HepG2 (cell line): ENCODE results near the gene LEMD2. TPM values are rescaled to one million over a fixed set of nuclear protein-coding genes. Genes with fewer than 3 reads are reported as not detected.

Experiments
- ATAC-seq: fragments of 200-7000 bp; cut with Tn5 transposase; 3 replicates; pipeline ENCODE4 v1.9.1; 2020; ENCODE audit warnings: mild to moderate bottlenecking, moderate library complexity
- BruUV-seq: library from RNA; stranded (reverse); fragments of 400-500 nt; replicated peaks from 2 replicates; lab custom pipeline; 2021; lab: Mats Ljungman, UMichigan
- CTCF ChIA-PET: fragments of 300-600 bp; formaldehyde crosslinking; extraction: SDS; loops from one replicate; lab custom pipeline; 2021; ENCODE audit warnings: low total read pairs, inconsistent platforms, low intra/inter-chr PET ratio; lab: Yijun Ruan, JAX
- POLR2A ChIA-PET: fragments of 350-600 bp; sonication (Branson Sonifier 250); formaldehyde crosslinking; loops from one replicate; lab custom pipeline; 2020; ENCODE audit warnings: antibody characterized with exemption, inconsistent platforms; lab: Yijun Ruan, JAX
- DNase-seq: peaks from one replicate; pipeline ENCODE4 v3.0.0-alpha.2; 2015; ENCODE audit warnings: low spot score
- FAIRE-seq: peaks from 3 replicates; lab custom pipeline; 2011; peaks lifted over from hg19 to GRCh38; lab: Jason Lieb, UNC
- H2AFZ ChIP-seq: one replicate; pipeline ENCODE4 v1.6.1; 2011; ENCODE audit warnings: low read length, inconsistent platforms
- H3K27ac ChIP-seq: fragments of 300-600 bp; 3 replicates; pipeline ENCODE4 v1.8.0; 2011; ENCODE audit warnings: mixed run types, mild to moderate bottlenecking, mixed read lengths, low read length, inconsistent platforms; ENCODE audit not compliant: insufficient read depth; ENCODE audit errors: extremely low read length
- H3K27me3 ChIP-seq, 2 experiments: fragments of 200-600 bp in 1 of 2; 2 replicates in 1 of 2; 3 replicates in 1 of 2; pipeline versions ENCODE4 v1.6.0 to v1.8.0; 2011; ENCODE audit warnings: low read length in 2 of 2, mild to moderate bottlenecking in 2 of 2, moderate library complexity in 2 of 2, inconsistent platforms in 1 of 2; ENCODE audit not compliant: insufficient read depth in 2 of 2, control insufficient read depth in 1 of 2
- H3K36me3 ChIP-seq, 2 experiments: fragments of 200-600 bp in 1 of 2; replicated peaks in 1 of 2; 2 replicates in 1 of 2; 3 replicates in 1 of 2; pipeline versions ENCODE4 v1.5.1 to v1.8.0; 2011; ENCODE audit warnings: low read length in 2 of 2, inconsistent platforms in 1 of 2; ENCODE audit not compliant: insufficient read depth in 2 of 2, control insufficient read depth in 1 of 2
- H3K4me1 ChIP-seq: 2 replicates; pipeline ENCODE4 v1.5.1; 2012; ENCODE audit warnings: low read length, inconsistent platforms; ENCODE audit not compliant: insufficient read depth
- H3K4me2 ChIP-seq: 2 replicates; pipeline ENCODE4 v1.6.0; 2011; ENCODE audit warnings: low read depth, low read length, inconsistent platforms
- H3K4me3 ChIP-seq, 3 experiments: fragments of 200-600 bp in 1 of 3; sonication (generic), shearing (Covaris generic) in 1 of 3; replicated peaks in 1 of 3; 2 replicates each; pipeline ENCODE4 v1.5.1; 2011 to 2016; ENCODE audit warnings: low read length in 3 of 3, inconsistent platforms in 2 of 3, low read depth in 2 of 3, mild to moderate bottlenecking in 2 of 3, control low read depth in 1 of 3, mixed read lengths in 1 of 3; ENCODE audit not compliant: insufficient read depth in 1 of 3
- H3K79me2 ChIP-seq: one replicate; pipeline ENCODE4 v1.6.1; 2011; ENCODE audit warnings: low read length, inconsistent platforms; ENCODE audit not compliant: insufficient read depth
- H3K9ac ChIP-seq: 2 replicates; pipeline ENCODE4 v1.6.0; 2011; ENCODE audit warnings: mild to moderate bottlenecking, low read depth, low read length, inconsistent platforms; ENCODE audit not compliant: insufficient read depth
- H3K9me3 ChIP-seq: 2 replicates; pipeline ENCODE4 v1.5.1; 2012; ENCODE audit warnings: mild to moderate bottlenecking, low read length
- H4K20me1 ChIP-seq: 2 replicates; pipeline ENCODE4 v1.6.0; 2011; ENCODE audit warnings: inconsistent platforms, mild to moderate bottlenecking, low read length, moderate library complexity; ENCODE audit not compliant: insufficient read depth
- CREM ChIP-seq, 2 experiments: sonication (generic) in 1 of 2; formaldehyde crosslinking in 1 of 2; IDR thresholded peaks; 2 replicates each; pipeline versions ENCODE4 v1.4.0 to v1.6.1; 2016 to 2020; ENCODE audit warnings: antibody characterized with exemption in 1 of 2, mild to moderate bottlenecking in 1 of 2, missing genetic modification reagents in 1 of 2
- CTCF ChIP-seq: sonication (generic); formaldehyde crosslinking; IDR thresholded peaks from 2 replicates; pipeline ENCODE4 v1.5.0; 2020; ENCODE audit warnings: mild to moderate bottlenecking, missing genetic modification reagents, moderate library complexity
- IRX3 ChIP-seq: sonication (generic); formaldehyde crosslinking; IDR thresholded peaks from 2 replicates; pipeline ENCODE4 v1.8.1; 2023; ENCODE audit warnings: mild to moderate bottlenecking, low read depth, missing genetic modification reagents, borderline replicate concordance
- KLF13 ChIP-seq: sonication (generic); formaldehyde crosslinking; IDR thresholded peaks from 2 replicates; pipeline ENCODE4 v1.4.0; 2020; ENCODE audit warnings: mild to moderate bottlenecking, missing genetic modification reagents
- RBM22 ChIP-seq: fragments of 200-400 bp; formaldehyde crosslinking; optimal IDR thresholded peaks from 2 replicates; pipeline ENCODE3; 2017; ENCODE audit warnings: mild to moderate bottlenecking, low read length, moderate library complexity
- ZNF251 ChIP-seq: sonication (generic); formaldehyde crosslinking; IDR thresholded peaks from 2 replicates; pipeline ENCODE4 v1.9.0; 2021; ENCODE audit warnings: mild to moderate bottlenecking, missing genetic modification reagents
- WGBS: methylation state at CpG from one replicate; pipeline ENCODE4 v1.1.6; 2017; ENCODE audit warnings: low lambda C conversion rate; 5-methylcytosine and 5-hydroxymethylcytosine counted together
- in situ Hi-C: cut with HindIII; loops from 2 replicates; pipeline ENCODE4 v1.10.0; 2017; ENCODE audit warnings: low pct_unique_long_range_greater_than_20kb; ENCODE audit not compliant: extremely low pct_ligation_motif_present
- intact Hi-C: fragments of 100-400 bp; cut with micrococcal nuclease; formaldehyde crosslinking; loops from one replicate; pipeline ENCODE4 v1.10.0; 2022; ENCODE audit not compliant: unreplicated experiment
- polyA plus RNA-seq, 8 experiments: library from polyadenylated mRNA; depleted of rRNA in 3 of 8; stranded (reverse) in 7 of 8; unstranded in 1 of 8; fragments of >200 nt; fragmentation: Illumina TruSeq in 4 of 8; extraction: Trizol in 4 of 8; gene quantifications; 2 replicates each; pipeline versions ENCODE4 v1.2.1 to v1.2.3, GENCODE V29; 2011 to 2016; ENCODE audit warnings: low read depth in 4 of 8, missing spikeins in 1 of 8, mixed read lengths in 1 of 8; ENCODE audit not compliant: insufficient read depth in 1 of 8
- total RNA-seq, 5 experiments: library from RNA; depleted of rRNA; stranded (reverse); fragments of >200 nt; fragmentation: Illumina TruSeq; extraction: Trizol; gene quantifications; 2 replicates each; pipeline ENCODE4 v1.2.3, GENCODE V29; 2016; ENCODE audit warnings: low read depth in 1 of 5
- TF ChIP-seq, protein P1 (sequence below): sonication (generic); formaldehyde crosslinking; IDR thresholded peaks from 2 replicates; pipeline ENCODE4 v1.4.0; 2020; ENCODE audit warnings: mild to moderate bottlenecking, missing genetic modification reagents
- TF ChIP-seq, protein P2 (sequence below): sonication (generic); formaldehyde crosslinking; IDR thresholded peaks from 2 replicates; pipeline ENCODE4 v1.4.0; 2020; ENCODE audit warnings: missing genetic modification reagents

LEMD2 gene
- total and polyA plus RNA-seq, 2 of the 13 experiments (the other 11 are each of a cell fraction or from before 2014, with no cell fraction given): 45.2 to 62.9 TPM

GRCh38 chr6:33799454-33800113, 10.7 kb upstream of the LEMD2 start (continued):
- TF ChIP-seq, protein P1, sequence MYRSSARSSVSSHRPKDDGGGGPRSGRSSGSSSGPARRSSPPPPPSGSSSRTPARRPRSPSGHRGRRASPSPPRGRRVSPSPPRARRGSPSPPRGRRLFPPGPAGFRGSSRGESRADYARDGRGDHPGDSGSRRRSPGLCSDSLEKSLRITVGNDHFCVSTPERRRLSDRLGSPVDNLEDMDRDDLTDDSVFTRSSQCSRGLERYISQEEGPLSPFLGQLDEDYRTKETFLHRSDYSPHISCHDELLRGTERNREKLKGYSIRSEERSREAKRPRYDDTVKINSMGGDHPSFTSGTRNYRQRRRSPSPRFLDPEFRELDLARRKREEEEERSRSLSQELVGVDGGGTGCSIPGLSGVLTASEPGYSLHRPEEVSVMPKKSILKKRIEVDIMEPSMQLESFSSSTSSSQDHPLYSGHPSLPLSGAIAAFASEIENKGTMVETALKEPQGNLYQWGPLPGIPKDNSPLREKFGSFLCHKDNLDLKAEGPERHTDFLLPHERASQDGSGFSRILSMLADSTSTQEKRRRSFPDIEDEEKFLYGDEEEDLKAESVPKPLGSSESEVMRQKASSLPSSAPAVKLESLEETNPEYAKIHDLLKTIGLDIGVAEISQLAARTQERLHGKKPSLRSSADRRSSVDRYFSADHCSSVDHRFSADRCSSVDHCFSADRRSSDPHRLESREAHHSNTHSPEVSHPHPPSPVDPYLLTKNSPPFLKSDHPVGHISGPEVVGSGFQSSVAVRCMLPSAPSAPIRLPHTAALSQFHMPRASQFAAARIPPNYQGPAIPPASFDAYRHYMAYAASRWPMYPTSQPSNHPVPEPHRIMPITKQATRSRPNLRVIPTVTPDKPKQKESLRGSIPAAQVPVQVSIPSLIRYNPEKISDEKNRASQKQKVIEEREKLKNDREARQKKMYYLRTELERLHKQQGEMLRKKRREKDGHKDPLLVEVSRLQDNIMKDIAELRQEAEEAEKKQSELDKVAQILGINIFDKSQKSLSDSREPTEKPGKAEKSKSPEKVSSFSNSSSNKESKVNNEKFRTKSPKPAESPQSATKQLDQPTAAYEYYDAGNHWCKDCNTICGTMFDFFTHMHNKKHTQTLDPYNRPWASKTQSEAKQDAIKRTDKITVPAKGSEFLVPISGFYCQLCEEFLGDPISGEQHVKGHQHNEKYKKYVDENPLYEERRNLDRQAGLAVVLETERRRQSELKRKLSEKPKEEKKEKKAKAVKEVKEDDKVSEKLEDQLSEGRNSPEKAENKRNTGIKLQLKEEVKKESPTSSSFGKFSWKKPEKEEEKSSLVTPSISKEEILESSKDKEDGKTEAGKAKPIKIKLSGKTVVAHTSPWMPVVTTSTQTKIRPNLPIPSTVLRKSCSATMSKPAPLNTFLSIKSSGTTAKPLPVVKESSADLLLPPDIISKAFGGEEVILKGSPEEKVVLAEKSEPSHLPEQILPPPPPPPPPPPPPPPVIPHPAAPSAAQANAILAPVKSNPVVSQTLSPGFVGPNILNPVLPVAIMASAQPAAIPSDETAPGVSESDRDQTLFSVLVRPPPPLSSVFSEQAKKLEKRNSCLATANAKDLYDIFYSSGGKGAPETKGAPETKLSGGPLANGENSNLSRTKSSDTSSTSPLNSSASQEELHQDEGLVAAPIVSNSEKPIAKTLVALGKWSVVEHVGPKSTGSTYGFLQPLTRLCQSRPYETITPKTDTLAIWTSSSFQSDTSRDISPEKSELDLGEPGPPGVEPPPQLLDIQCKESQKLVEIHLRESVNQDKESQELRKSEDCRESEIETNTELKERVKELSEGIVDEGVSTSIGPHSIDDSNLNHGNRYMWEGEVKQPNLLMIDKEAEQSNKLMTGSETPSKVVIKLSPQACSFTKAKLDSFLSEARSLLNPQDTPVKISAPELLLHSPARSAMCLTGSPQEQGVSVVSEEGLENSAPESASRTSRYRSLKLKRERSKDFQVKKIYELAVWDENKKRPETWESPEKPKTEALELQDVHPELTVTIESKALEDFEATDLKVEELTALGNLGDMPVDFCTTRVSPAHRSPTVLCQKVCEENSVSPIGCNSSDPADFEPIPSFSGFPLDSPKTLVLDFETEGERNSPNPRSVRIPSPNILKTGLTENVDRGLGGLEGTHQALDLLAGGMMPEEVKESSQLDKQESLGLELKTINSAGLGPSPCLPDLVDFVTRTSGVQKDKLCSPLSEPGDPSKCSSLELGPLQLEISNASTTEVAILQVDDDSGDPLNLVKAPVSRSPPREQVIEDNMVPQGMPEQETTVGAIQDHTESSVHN (CRISPR knock-in tag): no peak

GRCh38 chr6:33798343-33798848, 9.5 kb upstream of the LEMD2 start:
- in situ Hi-C loops: no loop called here
- no peaks in the 10 kb centered on the region for H3K36me3 ChIP-seq
- no peak for ATAC-seq
- H2AFZ ChIP-seq: no peak overlapping the region
- H3K79me2 ChIP-seq: no peaks in the 10 kb centered on the region
- H3K9ac ChIP-seq: no peak overlapping the region
- peaks cover 21% of the 10 kb centered on the region for H3K4me1 ChIP-seq
- peaks cover 5 to 62% of the 10 kb centered on the region in 2 experiments; a peak in 4 of 5 replicates for H3K27me3 ChIP-seq
- DNase-seq: no peak
- no peaks in the 10 kb centered on the region for H4K20me1 ChIP-seq
- no peak for FAIRE-seq
- intact Hi-C loops: no loop called here
- no peak overlapping the region for H3K27ac ChIP-seq
- WGBS: 17% methylated on average over 10 of the region's 13 CpGs
- no TSS peak for BruUV-seq
- H3K4me3 ChIP-seq: no peak overlapping the region
- H3K4me2 ChIP-seq: no peak overlapping the region
- ChIA-PET POLR2A (no interaction called here), CTCF (no interaction called here)
- H3K9me3 ChIP-seq: no peaks in the 10 kb centered on the region
- TF ChIP-seq CREM (IDR thresholded peaks at IDR 0.05) (no peak), CREM (CRISPR knock-in tag; IDR thresholded peaks at IDR 0.05) (no peak), IRX3 (no peak), ZNF251 (CRISPR knock-in tag) (no peak), RBM22 (no peak), KLF13 (CRISPR knock-in tag) (no peak), CTCF (CRISPR knock-in tag) (0 out of 2 replicates have a peak, but pooled peaks have one; percentile 12)
- TF ChIP-seq, protein P2, sequence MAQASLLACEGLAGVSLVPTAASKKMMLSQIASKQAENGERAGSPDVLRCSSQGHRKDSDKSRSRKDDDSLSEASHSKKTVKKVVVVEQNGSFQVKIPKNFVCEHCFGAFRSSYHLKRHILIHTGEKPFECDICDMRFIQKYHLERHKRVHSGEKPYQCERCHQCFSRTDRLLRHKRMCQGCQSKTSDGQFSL (CRISPR knock-in tag): no peak
